GM19438 (cell line): ENCODE results near the gene JPH3.

Source experiments
- ATAC-seq: cut with Tn5 transposase; IDR thresholded peaks from one replicate; pipeline ENCODE4 v1.9.1; 2021; ENCODE audit warnings: low read depth; ENCODE audit not compliant: unreplicated experiment

The JPH3 gene

GRCh38 chr16:87648236-87648635, 45.9 kb downstream of the JPH3 start:
- no peak for ATAC-seq

GRCh38 chr16:87648698-87649487, 46.6 kb downstream of the JPH3 start:
- ATAC-seq, result no peak

GRCh38 chr16:87652386-87652785, 50.1 kb downstream of the JPH3 start:
- no peak for ATAC-seq

- no peak for ATAC-seq
Measured at GRCh38 chr16:87652799-87653198, 50.5 kb downstream of the JPH3 start.

GRCh38 chr16:87653234-87653633, 50.9 kb downstream of the JPH3 start:
- ATAC-seq, result no peak

GRCh38 chr16:87654826-87655225, 52.5 kb downstream of the JPH3 start:
- no peak for ATAC-seq

GRCh38 chr16:87656328-87656727, 54.0 kb downstream of the JPH3 start:
- no peak for ATAC-seq

- no peak for ATAC-seq
Measured at GRCh38 chr16:87657621-87658192, 55.4 kb downstream of the JPH3 start.

GRCh38 chr16:87658564-87659225, 56.4 kb downstream of the JPH3 start:
- ATAC-seq, result no peak

GRCh38 chr16:87661561-87661960, 59.3 kb downstream of the JPH3 start:
- no peak for ATAC-seq

GRCh38 chr16:87662254-87663204, 60.2 kb downstream of the JPH3 start:
- no peak for ATAC-seq

GRCh38 chr16:87664792-87665191, 62.5 kb downstream of the JPH3 start:
- ATAC-seq, result no peak

GRCh38 chr16:87665193-87665592, 62.9 kb downstream of the JPH3 start:
- ATAC-seq, result no peak

GRCh38 chr16:87666919-87667318, 64.6 kb downstream of the JPH3 start:
- no peak for ATAC-seq

- ATAC-seq, result no peak
Measured at GRCh38 chr16:87667443-87667842, 65.1 kb downstream of the JPH3 start.

- no peak for ATAC-seq
Measured at GRCh38 chr16:87667946-87668345, 65.6 kb downstream of the JPH3 start.

- no peak for ATAC-seq
Measured at GRCh38 chr16:87669672-87670071, 67.4 kb downstream of the JPH3 start.

- ATAC-seq, result no peak
Measured at GRCh38 chr16:87671221-87671620, 68.9 kb downstream of the JPH3 start.

- ATAC-seq, result no peak
Measured at GRCh38 chr16:87671715-87672270, 69.5 kb downstream of the JPH3 start.

- no peak for ATAC-seq
Measured at GRCh38 chr16:87674419-87674818, 72.1 kb downstream of the JPH3 start.
